B cell (primary cell): ENCODE results near the gene PGP.

Experiments
- EZH2 ChIP-seq: IDR thresholded peaks from 2 replicates; pipeline ENCODE4 v1.6.1; 2012; ENCODE audit warnings: borderline replicate concordance, low read depth, mild to moderate bottlenecking, moderate library complexity, low read length; ENCODE audit not compliant: insufficient read depth, poor library complexity, severe bottlenecking
- TF ChIP-seq, protein P1 (sequence below): fragments of 200-600 bp; IDR thresholded peaks from one replicate; pipeline ENCODE4 v1.8.0; 2022; ENCODE audit warnings: antibody characterized with exemption, mild to moderate bottlenecking

DNA sequence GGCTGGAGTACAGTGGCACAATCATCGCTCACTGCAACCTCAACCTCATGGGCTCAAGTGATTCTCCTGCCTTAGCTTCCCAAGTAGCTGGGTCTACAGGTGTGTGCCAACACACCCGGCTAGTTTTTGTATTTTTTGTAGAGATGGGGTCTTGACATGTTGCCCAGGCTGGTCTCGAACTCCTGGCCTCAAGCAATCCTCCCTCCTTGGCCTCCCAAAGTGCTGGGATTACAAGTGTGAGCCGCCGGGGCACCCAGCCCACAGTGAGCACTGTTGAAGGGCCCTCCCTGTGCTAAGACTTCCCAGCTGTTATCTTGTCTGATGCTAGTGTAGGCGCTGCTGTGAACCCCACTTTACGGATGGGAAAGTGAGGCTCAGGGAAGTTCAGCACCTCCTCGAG, 26.2 kb downstream of the PGP start:
- TF ChIP-seq, protein P1, sequence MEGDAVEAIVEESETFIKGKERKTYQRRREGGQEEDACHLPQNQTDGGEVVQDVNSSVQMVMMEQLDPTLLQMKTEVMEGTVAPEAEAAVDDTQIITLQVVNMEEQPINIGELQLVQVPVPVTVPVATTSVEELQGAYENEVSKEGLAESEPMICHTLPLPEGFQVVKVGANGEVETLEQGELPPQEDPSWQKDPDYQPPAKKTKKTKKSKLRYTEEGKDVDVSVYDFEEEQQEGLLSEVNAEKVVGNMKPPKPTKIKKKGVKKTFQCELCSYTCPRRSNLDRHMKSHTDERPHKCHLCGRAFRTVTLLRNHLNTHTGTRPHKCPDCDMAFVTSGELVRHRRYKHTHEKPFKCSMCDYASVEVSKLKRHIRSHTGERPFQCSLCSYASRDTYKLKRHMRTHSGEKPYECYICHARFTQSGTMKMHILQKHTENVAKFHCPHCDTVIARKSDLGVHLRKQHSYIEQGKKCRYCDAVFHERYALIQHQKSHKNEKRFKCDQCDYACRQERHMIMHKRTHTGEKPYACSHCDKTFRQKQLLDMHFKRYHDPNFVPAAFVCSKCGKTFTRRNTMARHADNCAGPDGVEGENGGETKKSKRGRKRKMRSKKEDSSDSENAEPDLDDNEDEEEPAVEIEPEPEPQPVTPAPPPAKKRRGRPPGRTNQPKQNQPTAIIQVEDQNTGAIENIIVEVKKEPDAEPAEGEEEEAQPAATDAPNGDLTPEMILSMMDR: no peak
- TF ChIP-seq EZH2: no peak
